Astrocyte (in vitro differentiated cells and primary cell): Measurements from ENCODE around the gene C6orf136.

Experiments
- EZH2 ChIP-seq: IDR thresholded peaks from 2 replicates; pipeline ENCODE4 v1.6.1; 2012; ENCODE audit warnings: mild to moderate bottlenecking, low read length, inconsistent platforms; ENCODE audit not compliant: insufficient read depth
- TF ChIP-seq, protein P1 (sequence below): IDR thresholded peaks from 2 replicates; pipeline ENCODE4 v1.5.1; 2011; ENCODE audit warnings: low read depth, mild to moderate bottlenecking, inconsistent platforms, low read length, moderate library complexity; ENCODE audit not compliant: insufficient read depth

DNA sequence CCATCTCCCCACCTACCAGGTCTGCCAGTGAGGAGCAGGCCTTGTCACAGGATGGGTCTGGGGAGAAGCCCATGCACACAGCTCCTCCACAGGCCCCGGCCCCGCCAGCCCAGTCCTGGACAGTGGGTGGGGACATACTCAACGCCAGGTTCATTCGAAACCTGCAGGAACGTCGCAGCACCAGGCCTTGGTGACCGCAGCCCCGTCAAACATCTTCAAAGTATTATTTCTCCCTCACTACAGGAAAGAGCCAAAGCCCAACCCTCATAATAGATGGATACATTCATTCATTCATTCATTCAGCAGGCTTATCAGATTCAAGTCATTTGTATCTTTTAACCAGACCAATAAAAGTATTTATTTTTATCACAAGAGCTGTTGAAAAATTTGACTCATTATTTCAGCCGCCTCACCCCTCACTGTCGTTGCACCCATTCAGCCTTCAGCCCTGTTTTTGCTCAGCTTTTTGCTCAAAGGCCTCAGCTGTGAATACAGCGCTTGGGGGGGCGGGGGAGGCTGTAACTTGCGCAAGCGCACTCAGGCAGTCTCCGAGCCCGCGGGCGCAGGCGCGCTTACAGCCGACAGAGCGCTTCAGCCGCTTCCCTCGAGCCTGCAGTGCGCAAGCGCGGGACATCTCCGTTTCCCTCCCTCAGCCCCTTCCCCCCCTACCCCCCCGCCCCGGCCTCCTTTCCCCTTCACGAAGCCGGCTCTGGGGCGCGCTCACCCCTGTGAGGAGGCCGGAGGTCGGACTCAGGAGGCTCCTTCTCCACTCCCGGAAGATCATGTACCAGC lies at the start of gene C6orf136:
- TF ChIP-seq, protein P1, sequence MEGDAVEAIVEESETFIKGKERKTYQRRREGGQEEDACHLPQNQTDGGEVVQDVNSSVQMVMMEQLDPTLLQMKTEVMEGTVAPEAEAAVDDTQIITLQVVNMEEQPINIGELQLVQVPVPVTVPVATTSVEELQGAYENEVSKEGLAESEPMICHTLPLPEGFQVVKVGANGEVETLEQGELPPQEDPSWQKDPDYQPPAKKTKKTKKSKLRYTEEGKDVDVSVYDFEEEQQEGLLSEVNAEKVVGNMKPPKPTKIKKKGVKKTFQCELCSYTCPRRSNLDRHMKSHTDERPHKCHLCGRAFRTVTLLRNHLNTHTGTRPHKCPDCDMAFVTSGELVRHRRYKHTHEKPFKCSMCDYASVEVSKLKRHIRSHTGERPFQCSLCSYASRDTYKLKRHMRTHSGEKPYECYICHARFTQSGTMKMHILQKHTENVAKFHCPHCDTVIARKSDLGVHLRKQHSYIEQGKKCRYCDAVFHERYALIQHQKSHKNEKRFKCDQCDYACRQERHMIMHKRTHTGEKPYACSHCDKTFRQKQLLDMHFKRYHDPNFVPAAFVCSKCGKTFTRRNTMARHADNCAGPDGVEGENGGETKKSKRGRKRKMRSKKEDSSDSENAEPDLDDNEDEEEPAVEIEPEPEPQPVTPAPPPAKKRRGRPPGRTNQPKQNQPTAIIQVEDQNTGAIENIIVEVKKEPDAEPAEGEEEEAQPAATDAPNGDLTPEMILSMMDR = no peak
- no peak for TF ChIP-seq EZH2
